Placental epithelial cell (primary cell): ENCODE measurements around the gene KRT8. TPM values are rescaled to one million over a fixed set of nuclear protein-coding genes. Genes with fewer than 3 reads are reported as not detected.

ENCODE experiments used
- total RNA-seq: library from RNA; depleted of rRNA; stranded (reverse); fragments of >200 nt; gene quantifications from 2 replicates; pipeline ENCODE4 v1.2.3, GENCODE V29; 2012

Gene KRT8
- 1,687 and 3,634 TPM in 2 replicates for total RNA-seq

DNA sequence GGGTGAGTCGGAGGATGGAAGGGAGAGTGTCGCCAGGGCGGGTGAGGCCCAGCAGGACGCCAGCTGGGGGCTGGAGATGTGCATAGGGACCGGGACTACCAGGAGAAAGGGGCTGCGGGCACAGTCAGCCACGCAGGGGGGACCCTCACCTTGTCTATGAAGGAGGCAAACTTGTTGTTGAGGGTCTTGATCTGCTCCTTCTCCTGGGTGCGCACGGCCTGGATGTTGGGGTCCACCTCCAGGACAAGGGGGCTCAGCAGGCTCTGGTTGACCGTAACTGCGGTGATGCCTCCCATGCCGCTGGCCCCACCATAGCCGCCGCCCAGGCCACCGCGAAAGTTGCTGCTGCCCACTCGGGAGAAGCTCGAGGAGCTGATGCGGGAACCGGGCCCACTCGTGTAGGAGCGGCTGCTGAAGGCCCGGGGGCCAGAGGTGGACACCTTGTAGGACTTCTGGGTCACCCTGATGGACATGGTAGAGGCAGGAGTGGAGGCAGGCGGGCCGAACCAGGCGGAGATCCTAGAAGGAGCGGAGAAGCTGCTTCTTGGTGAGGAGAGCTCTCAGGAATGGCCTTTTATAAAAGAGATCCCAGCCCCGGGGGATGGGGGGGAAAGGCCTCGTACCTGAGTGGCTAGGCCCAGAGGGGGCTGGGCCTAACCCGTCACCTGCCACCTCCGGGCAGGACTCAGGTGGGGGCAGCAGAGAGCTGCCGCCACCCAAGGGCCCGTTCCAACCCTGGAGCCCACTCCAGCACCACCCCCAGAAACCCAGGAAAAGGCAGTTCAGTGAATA is at the start of gene KRT8:
Gene KRT8, minus strand, starts transcription at position 568 of the 792 bp plus-strand sequence. Its CDS starts 95 bp downstream, at position 473.

DNA sequence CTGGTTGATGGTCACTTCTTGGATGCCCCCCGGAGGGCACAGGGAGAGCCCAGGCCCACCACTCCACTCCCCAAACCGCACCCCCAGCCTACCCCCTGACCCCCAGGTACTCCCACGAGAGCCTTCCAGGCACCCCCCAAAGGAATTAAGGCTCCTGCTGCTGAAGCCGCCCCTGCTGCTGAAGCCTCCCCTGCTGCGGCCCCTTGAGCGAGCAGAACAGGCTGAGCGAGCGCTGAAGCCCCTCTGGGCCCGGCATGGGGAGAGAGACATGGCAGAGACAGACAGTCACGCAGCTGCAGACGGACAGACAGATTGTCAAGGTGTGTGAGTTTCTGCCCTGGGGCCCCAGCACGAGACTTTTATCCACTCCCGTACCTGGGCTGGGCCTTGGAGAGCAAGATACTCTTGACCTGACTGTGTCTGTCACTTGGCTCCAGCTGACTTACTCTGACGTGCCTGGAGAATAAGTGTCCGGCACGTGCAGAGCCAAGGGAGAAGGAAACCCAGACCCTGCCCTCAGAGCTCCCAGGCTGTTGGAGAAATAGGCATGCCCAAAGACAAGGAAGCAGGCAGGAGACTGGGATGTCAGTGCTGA is 56.1 kb downstream of the KRT8 start, which contains the start of gene KRT78:
Gene KRT78, minus strand, starts transcription at position 334 of the 595 bp plus-strand sequence. Its CDS starts 64 bp downstream, at position 270.

Other genes with a start within 250 kb of the KRT8 start
- not detected in 2 replicates for gene KRT1, start 224.7 kb downstream of the KRT8 start, total RNA-seq
- not detected in 2 replicates for gene KRT77, start 201.6 kb downstream of the KRT8 start, total RNA-seq
- gene KRT76, start 127.7 kb downstream of the KRT8 start, total RNA-seq, result not detected in 2 replicates
- gene KRT3, start 109.0 kb downstream of the KRT8 start, total RNA-seq, result not detected in 2 replicates
- gene KRT4, start 91.0 kb downstream of the KRT8 start, total RNA-seq, result not detected in 2 replicates
- gene KRT79, start 70.8 kb downstream of the KRT8 start, total RNA-seq, result not detected in 2 replicates
- not detected in 2 replicates for gene KRT78, start 56.1 kb downstream of the KRT8 start, total RNA-seq
- 1,534 and 4,469 TPM in 2 replicates for gene KRT18, start 44.0 kb upstream of the KRT8 start, total RNA-seq
- 801 and 934 TPM in 2 replicates for gene EIF4B, start 101.4 kb upstream of the KRT8 start, total RNA-seq
- gene TNS2, start 145.0 kb upstream of the KRT8 start, total RNA-seq, result 5.1 and 14.9 TPM in 2 replicates
- 26.7 and 33.4 TPM in 2 replicates for gene SPRYD3, start 174.3 kb upstream of the KRT8 start, total RNA-seq
- 45.4 and 101 TPM in 2 replicates for gene IGFBP6, start 192.6 kb upstream of the KRT8 start, total RNA-seq
- gene SOAT2, start 198.4 kb upstream of the KRT8 start, total RNA-seq, result not detected in 2 replicates